ENCODE results near the gene CA10. TPM values are rescaled to one million over a fixed set of nuclear protein-coding genes. Genes with fewer than 3 reads are reported as not detected.

The CA10 gene
- total and polyA plus RNA-seq, 2 experiments from 2014 or later: 0.92 to 1.5 TPM

DNA sequence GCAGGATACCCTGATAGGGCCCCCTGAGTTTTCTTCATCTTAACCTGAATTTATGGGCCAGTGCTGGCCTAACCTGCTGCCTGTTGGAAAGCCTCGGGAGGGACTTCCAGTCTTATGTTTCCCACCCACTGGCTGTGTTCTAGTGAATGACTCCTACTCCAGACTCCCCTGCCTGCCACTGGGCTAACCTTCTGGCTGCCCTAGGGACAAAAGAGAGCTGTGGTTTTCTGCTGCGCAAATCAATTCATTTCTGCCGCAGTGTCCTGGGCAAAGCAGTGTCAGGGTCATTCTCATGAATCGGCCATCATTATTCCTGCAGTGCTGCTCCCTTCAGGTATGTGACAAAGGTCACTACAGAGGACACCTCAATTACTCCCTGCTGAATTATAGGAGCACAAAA, 512.0 kb downstream of the CA10 start (continued):
- TF ChIP-seq, protein P1, sequence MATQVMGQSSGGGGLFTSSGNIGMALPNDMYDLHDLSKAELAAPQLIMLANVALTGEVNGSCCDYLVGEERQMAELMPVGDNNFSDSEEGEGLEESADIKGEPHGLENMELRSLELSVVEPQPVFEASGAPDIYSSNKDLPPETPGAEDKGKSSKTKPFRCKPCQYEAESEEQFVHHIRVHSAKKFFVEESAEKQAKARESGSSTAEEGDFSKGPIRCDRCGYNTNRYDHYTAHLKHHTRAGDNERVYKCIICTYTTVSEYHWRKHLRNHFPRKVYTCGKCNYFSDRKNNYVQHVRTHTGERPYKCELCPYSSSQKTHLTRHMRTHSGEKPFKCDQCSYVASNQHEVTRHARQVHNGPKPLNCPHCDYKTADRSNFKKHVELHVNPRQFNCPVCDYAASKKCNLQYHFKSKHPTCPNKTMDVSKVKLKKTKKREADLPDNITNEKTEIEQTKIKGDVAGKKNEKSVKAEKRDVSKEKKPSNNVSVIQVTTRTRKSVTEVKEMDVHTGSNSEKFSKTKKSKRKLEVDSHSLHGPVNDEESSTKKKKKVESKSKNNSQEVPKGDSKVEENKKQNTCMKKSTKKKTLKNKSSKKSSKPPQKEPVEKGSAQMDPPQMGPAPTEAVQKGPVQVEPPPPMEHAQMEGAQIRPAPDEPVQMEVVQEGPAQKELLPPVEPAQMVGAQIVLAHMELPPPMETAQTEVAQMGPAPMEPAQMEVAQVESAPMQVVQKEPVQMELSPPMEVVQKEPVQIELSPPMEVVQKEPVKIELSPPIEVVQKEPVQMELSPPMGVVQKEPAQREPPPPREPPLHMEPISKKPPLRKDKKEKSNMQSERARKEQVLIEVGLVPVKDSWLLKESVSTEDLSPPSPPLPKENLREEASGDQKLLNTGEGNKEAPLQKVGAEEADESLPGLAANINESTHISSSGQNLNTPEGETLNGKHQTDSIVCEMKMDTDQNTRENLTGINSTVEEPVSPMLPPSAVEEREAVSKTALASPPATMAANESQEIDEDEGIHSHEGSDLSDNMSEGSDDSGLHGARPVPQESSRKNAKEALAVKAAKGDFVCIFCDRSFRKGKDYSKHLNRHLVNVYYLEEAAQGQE (IDR thresholded peaks at IDR 0.05; ENCODE audit: unreplicated experiment): no peak
- TF ChIP-seq, protein P2, sequence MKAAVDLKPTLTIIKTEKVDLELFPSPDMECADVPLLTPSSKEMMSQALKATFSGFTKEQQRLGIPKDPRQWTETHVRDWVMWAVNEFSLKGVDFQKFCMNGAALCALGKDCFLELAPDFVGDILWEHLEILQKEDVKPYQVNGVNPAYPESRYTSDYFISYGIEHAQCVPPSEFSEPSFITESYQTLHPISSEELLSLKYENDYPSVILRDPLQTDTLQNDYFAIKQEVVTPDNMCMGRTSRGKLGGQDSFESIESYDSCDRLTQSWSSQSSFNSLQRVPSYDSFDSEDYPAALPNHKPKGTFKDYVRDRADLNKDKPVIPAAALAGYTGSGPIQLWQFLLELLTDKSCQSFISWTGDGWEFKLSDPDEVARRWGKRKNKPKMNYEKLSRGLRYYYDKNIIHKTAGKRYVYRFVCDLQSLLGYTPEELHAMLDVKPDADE (IDR thresholded peaks at IDR 0.05): no peak
- TF ChIP-seq ZNF331 (CRISPR knock-in tag; IDR thresholded peaks at IDR 0.05; ENCODE audit: low read depth): no peak
- no peak for TF ChIP-seq STAT1 (IDR thresholded peaks at IDR 0.05; ENCODE audit: unreplicated experiment)

DNA sequence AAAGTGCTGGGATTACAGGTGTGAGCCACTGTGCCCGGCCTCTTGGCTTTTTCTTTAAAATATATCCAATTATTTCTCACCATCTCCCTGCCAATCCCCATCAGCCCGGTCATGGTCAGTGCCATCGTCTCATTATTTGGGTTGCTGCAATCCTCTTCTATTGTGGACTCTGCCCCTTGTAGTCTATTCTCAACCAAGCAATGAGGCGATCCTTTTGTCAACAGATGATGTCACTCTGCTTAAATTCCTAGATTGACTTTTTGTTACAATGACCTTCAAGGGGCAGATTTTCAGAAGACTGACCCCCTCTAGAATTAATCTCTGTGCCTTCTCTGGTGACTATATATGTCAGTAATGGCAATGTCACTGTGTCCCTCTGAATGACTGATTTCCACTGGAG, 513.5 kb downstream of the CA10 start:
- Histone ChIP-seq H2AFZ (no peak overlapping the region), H3K9me2 (ENCODE audit: insufficient read depth) (no peaks in the 10 kb centered on the region; the same call in 1 of the 2 replicates), H4K20me1 (replicated peaks; ENCODE audit: insufficient read depth) (no peaks in the 10 kb centered on the region), H3K79me2 (replicated peaks; ENCODE audit: insufficient read depth) (no peaks in the 10 kb centered on the region), H3K4me2 (no peak overlapping the region), H3K36me3 (ENCODE audit: insufficient read depth) (no peaks in the 10 kb centered on the region), H3K4me1 (ENCODE audit: insufficient read depth) (no peaks in the 10 kb centered on the region; the same call in 1 of the 2 replicates), H3K27me3 (ENCODE audit: insufficient read depth) (no peaks in the 10 kb centered on the region), H3F3A (replicated peaks; ENCODE audit: low read depth) (no peaks in the 10 kb centered on the region), H3K4me3 (no peak overlapping the region), H3K27ac (ENCODE audit: low read depth) (no peak overlapping the region)
- Mint-ChIP-seq H3K4me3 (no peak overlapping the region), H3K9me3 (no peaks in the 10 kb centered on the region), H3K36me3 (ENCODE audit: low read depth) (no peaks in the 10 kb centered on the region), H3K27ac (no peak overlapping the region), H3K4me1 (peaks cover 25% of the 10 kb centered on the region), H3K27me3 (ENCODE audit: insufficient read depth, low read depth, poor library complexity) (peaks cover 10% of the 10 kb centered on the region)
- no peak for ATAC-seq
- DNase-seq (ENCODE audit: low spot score): no peak
- TF ChIP-seq JUNB (IDR thresholded peaks at IDR 0.05; ENCODE audit: unreplicated experiment): no peak
- TF ChIP-seq, protein P2 (IDR thresholded peaks at IDR 0.05): no peak

DNA sequence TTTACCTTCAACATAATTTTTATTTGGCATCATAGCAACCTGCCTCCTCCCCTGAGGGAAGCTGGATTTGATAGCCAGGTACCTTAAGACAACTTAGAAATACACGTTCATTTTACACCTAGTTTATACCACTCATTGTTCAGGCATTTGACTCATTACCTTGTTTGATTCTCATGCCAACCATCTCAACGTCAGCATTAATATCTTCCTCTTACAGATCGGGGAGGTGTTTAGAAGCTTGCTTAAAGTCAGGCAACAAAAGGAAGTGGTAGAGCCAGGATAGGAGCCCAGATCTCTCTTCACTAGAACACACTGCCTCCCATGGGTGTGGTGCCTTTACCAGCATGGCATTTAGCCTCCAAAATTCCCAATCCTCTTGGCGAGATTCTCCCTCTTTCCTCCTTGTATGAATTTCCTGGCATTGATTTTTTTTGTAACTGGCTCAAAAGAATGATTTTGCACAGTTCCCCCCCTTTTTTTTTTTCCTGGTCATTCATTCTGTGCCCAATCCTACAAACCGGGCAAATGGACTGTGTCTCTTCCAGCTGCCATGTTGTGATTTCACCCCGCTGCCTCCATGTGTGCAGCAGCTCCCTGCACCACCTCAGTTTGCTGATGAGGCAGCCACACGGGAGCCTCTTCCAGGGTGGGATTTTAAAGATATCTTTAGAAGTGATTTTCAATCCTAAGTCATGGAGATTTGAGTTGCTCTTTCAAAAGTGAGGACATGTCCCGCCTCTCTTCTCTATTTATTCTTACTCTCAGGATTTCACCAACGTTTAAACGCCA, 514.6 kb downstream of the CA10 start:
- no peak overlapping the region for H3K4me2 ChIP-seq
- Mint-ChIP-seq H3K27ac (no peak overlapping the region), H3K36me3 (ENCODE audit: low read depth) (no peaks in the 10 kb centered on the region), H3K27me3 (ENCODE audit: insufficient read depth, low read depth, poor library complexity) (peaks cover 14% of the 10 kb centered on the region), H3K4me1 (peaks cover 36% of the 10 kb centered on the region), H3K4me3 (no peak overlapping the region), H3K9me3 (no peaks in the 10 kb centered on the region)
- no peaks in the 10 kb centered on the region for H3K79me2 ChIP-seq (replicated peaks; ENCODE audit: insufficient read depth)
- no peak overlapping the region for H3K4me3 ChIP-seq
- no peak for DNase-seq (ENCODE audit: low spot score)
- H3K4me1 ChIP-seq (ENCODE audit: insufficient read depth): peaks cover 4% of the 10 kb centered on the region; the same call in 1 of the 2 replicates
- ATAC-seq: no peak
- H4K20me1 ChIP-seq (replicated peaks; ENCODE audit: insufficient read depth): no peaks in the 10 kb centered on the region
- H3K27me3 ChIP-seq (ENCODE audit: insufficient read depth): no peaks in the 10 kb centered on the region
- no peaks in the 10 kb centered on the region for H3F3A ChIP-seq (replicated peaks; ENCODE audit: low read depth)
- no peak overlapping the region for H2AFZ ChIP-seq
- H3K36me3 ChIP-seq (ENCODE audit: insufficient read depth): no peaks in the 10 kb centered on the region
- H3K9me2 ChIP-seq (ENCODE audit: insufficient read depth): no peaks in the 10 kb centered on the region; the same call in 1 of the 2 replicates
- H3K27ac ChIP-seq (ENCODE audit: low read depth): no peak overlapping the region
- TF ChIP-seq, protein P3, sequence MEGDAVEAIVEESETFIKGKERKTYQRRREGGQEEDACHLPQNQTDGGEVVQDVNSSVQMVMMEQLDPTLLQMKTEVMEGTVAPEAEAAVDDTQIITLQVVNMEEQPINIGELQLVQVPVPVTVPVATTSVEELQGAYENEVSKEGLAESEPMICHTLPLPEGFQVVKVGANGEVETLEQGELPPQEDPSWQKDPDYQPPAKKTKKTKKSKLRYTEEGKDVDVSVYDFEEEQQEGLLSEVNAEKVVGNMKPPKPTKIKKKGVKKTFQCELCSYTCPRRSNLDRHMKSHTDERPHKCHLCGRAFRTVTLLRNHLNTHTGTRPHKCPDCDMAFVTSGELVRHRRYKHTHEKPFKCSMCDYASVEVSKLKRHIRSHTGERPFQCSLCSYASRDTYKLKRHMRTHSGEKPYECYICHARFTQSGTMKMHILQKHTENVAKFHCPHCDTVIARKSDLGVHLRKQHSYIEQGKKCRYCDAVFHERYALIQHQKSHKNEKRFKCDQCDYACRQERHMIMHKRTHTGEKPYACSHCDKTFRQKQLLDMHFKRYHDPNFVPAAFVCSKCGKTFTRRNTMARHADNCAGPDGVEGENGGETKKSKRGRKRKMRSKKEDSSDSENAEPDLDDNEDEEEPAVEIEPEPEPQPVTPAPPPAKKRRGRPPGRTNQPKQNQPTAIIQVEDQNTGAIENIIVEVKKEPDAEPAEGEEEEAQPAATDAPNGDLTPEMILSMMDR (conservative IDR thresholded peaks at IDR 0.05; ENCODE audit: low read depth in 2 of 2): no peak
- TF ChIP-seq, protein P2 (IDR thresholded peaks at IDR 0.05): no peak
- TF ChIP-seq CREB1 (CRISPR knock-in tag; IDR thresholded peaks at IDR 0.05; ENCODE audit: low read depth): no peak
- no peak for TF ChIP-seq POLR2AphosphoS5 (IDR thresholded peaks at IDR 0.05; ENCODE audit: low read depth)

Measured in GM23338 (cell line).